Lower leg skin (tissue), 4 donors: ENCODE measurements around the gene SPHKAP. TPM values are rescaled to one million over a fixed set of nuclear protein-coding genes. Genes with fewer than 3 reads are reported as not detected.

Source experiments
- DNase-seq, 2 donors: peaks; one replicate each; pipeline ENCODE4 v3.0.0-alpha.2; 2019; ENCODE audit warnings: low spot score in 2 of 2
- H3K4me3 ChIP-seq: fragments of 200-600 bp; sonication (generic); 2 replicates; pipeline ENCODE4 v1.5.1; 2017; ENCODE audit warnings: mild to moderate bottlenecking, low read depth; ENCODE audit not compliant: poor library complexity, severe bottlenecking
- CTCF ChIP-seq, 3 donors: fragments of 450-650 bp; IDR thresholded peaks; one replicate each; pipeline ENCODE4 v1.5.1; 2016; ENCODE audit warnings: antibody characterized with exemption in 3 of 3, mild to moderate bottlenecking in 3 of 3, moderate library complexity in 2 of 3
- POLR2A ChIP-seq, 2 donors: fragments of 450-650 bp; IDR thresholded peaks; one replicate each; pipeline ENCODE4 v1.6.1; 2016 to 2017; ENCODE audit warnings: antibody characterized with exemption in 2 of 2, mild to moderate bottlenecking in 1 of 2, moderate library complexity in 1 of 2
- WGBS, 2 donors: methylation state at CpG; one replicate each; pipeline ENCODE4 v1.1.5; 2018; 5-methylcytosine and 5-hydroxymethylcytosine counted together
- intact Hi-C: fragments of 100-400 bp; cut with DNase I; formaldehyde crosslinking; loops from one replicate; pipeline ENCODE4 v1.15.0; 2023; ENCODE audit warnings: low total_unique reads
- total RNA-seq, 4 donors: library from RNA; depleted of rRNA; stranded (reverse); fragments of >200 nt; gene quantifications; one replicate each; pipeline ENCODE4 v1.1.0, GENCODE V29; 2016

SPHKAP gene
- total RNA-seq, 4 donors from 2014 or later: 0.05 to 0.49 (median 0.18) TPM

- DNase-seq: no peak
- 72 to 81% methylated on average over 2 of the region's 2 CpGs for WGBS, 2 donors
- intact Hi-C loops: no loop called here
- no peak overlapping the region for H3K4me3 ChIP-seq
- no peak for TF ChIP-seq CTCF (IDR thresholded peaks at IDR 0.05)
- no peak for TF ChIP-seq POLR2A (IDR thresholded peaks at IDR 0.05)
These were observed 73.6 kb downstream of the SPHKAP start for GRCh38 chr2:228107846-228108245.

- WGBS, 2 donors: 83 to 87% methylated on average over 8 of the region's 8 CpGs
- intact Hi-C loops: no loop called here
These were observed 75.8 kb downstream of the SPHKAP start for GRCh38 chr2:228105526-228106250.

DNA sequence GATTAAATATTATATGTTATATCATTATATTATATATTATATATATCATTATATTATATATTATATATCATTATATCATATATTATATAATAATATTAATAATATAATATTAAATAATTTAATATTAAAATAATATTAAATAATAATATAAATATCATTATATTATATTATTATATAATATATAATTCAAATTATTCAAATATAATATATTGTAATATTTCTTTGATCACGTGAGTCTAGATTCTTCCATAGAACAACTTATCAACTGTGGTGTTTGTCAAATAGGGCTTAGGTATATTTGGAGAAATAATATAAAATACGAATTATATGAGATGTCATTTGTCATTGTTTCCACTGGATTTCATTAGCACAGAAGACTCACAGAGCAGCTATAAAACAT is 77.3 kb downstream of the SPHKAP start:
- H3K4me3 ChIP-seq: no peak overlapping the region
- TF ChIP-seq POLR2A (IDR thresholded peaks at IDR 0.05): no peak
- 82 to 84% methylated on average over 2 of the region's 2 CpGs for WGBS, 2 donors
- intact Hi-C loops: no loop called here
- DNase-seq: no peak

More at GRCh38 chr2:228105526-228106250, 75.8 kb downstream of the SPHKAP start:
- TF ChIP-seq CTCF (IDR thresholded peaks at IDR 0.05): no peak
- TF ChIP-seq POLR2A (IDR thresholded peaks at IDR 0.05): no peak
- H3K4me3 ChIP-seq: no peak overlapping the region
- DNase-seq: no peak

DNA sequence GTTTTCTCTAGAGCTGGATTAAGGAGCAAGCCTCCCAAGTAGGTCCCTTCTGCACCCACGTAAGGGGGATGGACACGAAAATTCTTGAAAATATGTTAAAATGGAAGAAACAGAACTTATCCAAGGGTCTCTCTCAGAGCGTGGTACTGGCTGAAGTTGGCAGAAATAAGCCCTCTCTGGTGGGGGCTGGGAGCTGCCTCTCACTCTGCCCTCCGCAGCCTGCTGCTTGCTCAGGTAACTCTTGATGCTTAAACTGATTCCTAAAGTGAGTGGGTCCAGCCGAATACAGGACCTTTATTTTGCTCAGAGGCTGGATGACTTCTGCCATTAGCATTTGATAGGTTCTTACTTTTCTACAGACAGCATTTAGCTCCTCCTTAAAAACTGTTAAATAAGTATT is 78.1 kb downstream of the SPHKAP start:
- no peak for TF ChIP-seq POLR2A (IDR thresholded peaks at IDR 0.05)
- DNase-seq: no peak
- intact Hi-C loops: no loop called here
- H3K4me3 ChIP-seq: no peak overlapping the region
- 63 to 85% methylated on average over 5 of the region's 5 CpGs for WGBS, 2 donors

- intact Hi-C loops: no loop called here
- no peak for TF ChIP-seq POLR2A (IDR thresholded peaks at IDR 0.05)
- no peak for TF ChIP-seq CTCF (IDR thresholded peaks at IDR 0.05)
- no peak for DNase-seq
- 77 to 80% methylated on average over 4 of the region's 4 CpGs for WGBS, 2 donors
- no peak overlapping the region for H3K4me3 ChIP-seq
These were observed 78.5 kb downstream of the SPHKAP start for GRCh38 chr2:228102949-228103348.

- WGBS, 2 donors: 90 to 91% methylated on average over 6 of the region's 6 CpGs
- TF ChIP-seq POLR2A (IDR thresholded peaks at IDR 0.05) (no peak), CTCF (IDR thresholded peaks at IDR 0.05) (no peak)
- no peak overlapping the region for H3K4me3 ChIP-seq
- intact Hi-C loops: no loop called here
- DNase-seq: no peak
These were observed 87.0 kb downstream of the SPHKAP start for GRCh38 chr2:228094377-228094921.

GRCh38 chr2:228092056-228092455 is 89.4 kb downstream of the SPHKAP start:
- WGBS, 2 donors: 74 to 80% methylated on average over 9 of the region's 9 CpGs
- intact Hi-C loops: no loop called here
- TF ChIP-seq POLR2A (IDR thresholded peaks at IDR 0.05) (no peak), CTCF (IDR thresholded peaks at IDR 0.05) (no peak)
- H3K4me3 ChIP-seq: no peak overlapping the region
- DNase-seq: no peak
